Activated T-helper 2 cell treated with anti-CD3 and anti-CD28 coated beads, Interferon-gamma antibody, Interleukin-2, Interleukin-4, amounts not matched to agents 10 μg/mL and 5 μg/mL and 100 μg/mL, durations not matched to agents 14 hours and 24 hours and 36 hours (primary cell): Measurements from ENCODE around the gene FYB2. TPM values are rescaled to one million over a fixed set of nuclear protein-coding genes. Genes with fewer than 3 reads are reported as not detected.
"Not testable (repeated sequence)": the region's sequence is repeated elsewhere in the genome, so short reads cannot be mapped to it uniquely, and the experiment has no call there.

Experiments used
- DNase-seq: peaks from one replicate; pipeline ENCODE4 v3.0.0; 2021; ENCODE audit warnings: low spot score
- H3K27ac Mint-ChIP-seq: one replicate; pipeline ENCODE4 v1.8.0; 2021; ENCODE audit warnings: mixed read lengths
- H3K27me3 Mint-ChIP-seq: one replicate; pipeline ENCODE4 v1.8.0; 2021; ENCODE audit warnings: low read depth, mixed read lengths
- H3K36me3 Mint-ChIP-seq: one replicate; pipeline ENCODE4 v1.8.0; 2021; ENCODE audit warnings: low read depth, mixed read lengths
- H3K4me1 Mint-ChIP-seq: one replicate; pipeline ENCODE4 v1.8.0; 2021; ENCODE audit warnings: low read depth, mixed read lengths
- H3K4me3 Mint-ChIP-seq: one replicate; pipeline ENCODE4 v1.8.0; 2021; ENCODE audit warnings: low read depth, mild to moderate bottlenecking, moderate library complexity, mixed read lengths
- H3K9me3 Mint-ChIP-seq: one replicate; pipeline ENCODE4 v1.8.0; 2021; ENCODE audit warnings: mixed read lengths
- intact Hi-C: fragments of 100-400 bp; cut with micrococcal nuclease; formaldehyde crosslinking; loops from one replicate; pipeline ENCODE4 v1.15.1; 2023
- total RNA-seq: library from RNA; stranded (reverse); gene quantifications from 2 replicates; pipeline ENCODE4 v1.2.3, GENCODE V29; 2022

Gene FYB2
- total RNA-seq, 1 donor from 2014 or later = not detected

- Mint-ChIP-seq H3K27me3 (no peaks in the 10 kb centered on the region), H3K4me1 (no peaks in the 10 kb centered on the region), H3K4me3 (no peak overlapping the region), H3K36me3 (no peaks in the 10 kb centered on the region), H3K9me3 (no peaks in the 10 kb centered on the region), H3K27ac (no peak overlapping the region)
- no peak for DNase-seq
- intact Hi-C loops = no loop called here
Measured at GRCh38 chr1:56777972-56778371, 41.2 kb downstream of the FYB2 start.

GRCh38 chr1:56774732-56775131, 44.5 kb downstream of the FYB2 start:
- H3K4me1 Mint-ChIP-seq, H3K27ac Mint-ChIP-seq, H3K36me3 Mint-ChIP-seq, H3K4me3 Mint-ChIP-seq, H3K27me3 Mint-ChIP-seq, DNase-seq, intact Hi-C loops, H3K9me3 Mint-ChIP-seq: not testable (repeated sequence)

GRCh38 chr1:56774067-56774609, 45.1 kb downstream of the FYB2 start:
- no peaks in the 10 kb centered on the region for H3K36me3 Mint-ChIP-seq
- H3K27ac Mint-ChIP-seq = no peak overlapping the region
- intact Hi-C loops = no loop called here
- no peak overlapping the region for H3K4me3 Mint-ChIP-seq
- H3K27me3 Mint-ChIP-seq = no peaks in the 10 kb centered on the region
- no peak for DNase-seq
- no peaks in the 10 kb centered on the region for H3K4me1 Mint-ChIP-seq
- H3K9me3 Mint-ChIP-seq = no peaks in the 10 kb centered on the region

- intact Hi-C loops = no loop called here
- Mint-ChIP-seq H3K27me3 (no peaks in the 10 kb centered on the region), H3K27ac (no peak overlapping the region), H3K36me3 (no peaks in the 10 kb centered on the region), H3K4me3 (no peak overlapping the region), H3K9me3 (no peaks in the 10 kb centered on the region), H3K4me1 (no peaks in the 10 kb centered on the region)
- no peak for DNase-seq
Measured at GRCh38 chr1:56773341-56774066, 45.7 kb downstream of the FYB2 start.

DNA sequence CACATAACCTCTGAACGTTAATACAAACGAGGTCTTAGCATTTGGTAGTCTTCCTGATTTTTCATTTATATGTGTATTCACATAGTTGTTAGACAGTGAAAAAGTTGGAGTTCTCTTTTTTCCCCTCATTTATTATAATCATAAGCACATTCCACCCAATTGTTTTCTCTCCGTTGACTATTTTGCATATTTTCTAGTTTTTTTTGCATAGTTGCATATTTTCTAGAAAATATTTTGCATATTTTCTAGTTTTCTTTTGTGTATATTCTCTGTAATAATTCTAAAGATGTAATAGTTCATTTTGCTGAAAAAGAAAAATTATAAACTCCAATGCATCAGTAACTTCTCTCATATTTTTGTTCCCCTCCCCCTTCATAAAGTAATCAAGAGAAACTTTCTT, 47.5 kb downstream of the FYB2 start:
- DNase-seq = no peak

GRCh38 chr1:56758794-56759193, 60.4 kb downstream of the FYB2 start:
- intact Hi-C loops = no loop called here
- Mint-ChIP-seq H3K27ac (no peak overlapping the region), H3K4me3 (no peak overlapping the region)

More for the DNA sequence above, 47.5 kb downstream of the FYB2 start:
- H3K4me3 Mint-ChIP-seq = no peak overlapping the region
- H3K9me3 Mint-ChIP-seq = no peaks in the 10 kb centered on the region
- H3K36me3 Mint-ChIP-seq = no peaks in the 10 kb centered on the region
- no peaks in the 10 kb centered on the region for H3K27me3 Mint-ChIP-seq
- intact Hi-C loops = no loop called here
- no peak overlapping the region for H3K27ac Mint-ChIP-seq
- H3K4me1 Mint-ChIP-seq = no peaks in the 10 kb centered on the region

GRCh38 chr1:56758135-56758534, 61.1 kb downstream of the FYB2 start:
- Mint-ChIP-seq H3K27ac (no peak overlapping the region), H3K4me1 (no peaks in the 10 kb centered on the region), H3K36me3 (no peaks in the 10 kb centered on the region), H3K4me3 (no peak overlapping the region), H3K27me3 (no peaks in the 10 kb centered on the region), H3K9me3 (no peaks in the 10 kb centered on the region)
- no peak for DNase-seq
- intact Hi-C loops = no loop called here

More at GRCh38 chr1:56758794-56759193, 60.4 kb downstream of the FYB2 start:
- DNase-seq = no peak
- H3K27me3 Mint-ChIP-seq = no peaks in the 10 kb centered on the region
- H3K36me3 Mint-ChIP-seq = no peaks in the 10 kb centered on the region
- H3K4me1 Mint-ChIP-seq = no peaks in the 10 kb centered on the region
- H3K9me3 Mint-ChIP-seq = no peaks in the 10 kb centered on the region

- H3K9me3 Mint-ChIP-seq = no peaks in the 10 kb centered on the region
- no peak for DNase-seq
- no peak overlapping the region for H3K4me3 Mint-ChIP-seq
- intact Hi-C loops = no loop called here
- H3K27me3 Mint-ChIP-seq = no peaks in the 10 kb centered on the region
- no peak overlapping the region for H3K27ac Mint-ChIP-seq
- H3K36me3 Mint-ChIP-seq = no peaks in the 10 kb centered on the region
- no peaks in the 10 kb centered on the region for H3K4me1 Mint-ChIP-seq
Measured at GRCh38 chr1:56755911-56756310, 63.3 kb downstream of the FYB2 start.

DNA sequence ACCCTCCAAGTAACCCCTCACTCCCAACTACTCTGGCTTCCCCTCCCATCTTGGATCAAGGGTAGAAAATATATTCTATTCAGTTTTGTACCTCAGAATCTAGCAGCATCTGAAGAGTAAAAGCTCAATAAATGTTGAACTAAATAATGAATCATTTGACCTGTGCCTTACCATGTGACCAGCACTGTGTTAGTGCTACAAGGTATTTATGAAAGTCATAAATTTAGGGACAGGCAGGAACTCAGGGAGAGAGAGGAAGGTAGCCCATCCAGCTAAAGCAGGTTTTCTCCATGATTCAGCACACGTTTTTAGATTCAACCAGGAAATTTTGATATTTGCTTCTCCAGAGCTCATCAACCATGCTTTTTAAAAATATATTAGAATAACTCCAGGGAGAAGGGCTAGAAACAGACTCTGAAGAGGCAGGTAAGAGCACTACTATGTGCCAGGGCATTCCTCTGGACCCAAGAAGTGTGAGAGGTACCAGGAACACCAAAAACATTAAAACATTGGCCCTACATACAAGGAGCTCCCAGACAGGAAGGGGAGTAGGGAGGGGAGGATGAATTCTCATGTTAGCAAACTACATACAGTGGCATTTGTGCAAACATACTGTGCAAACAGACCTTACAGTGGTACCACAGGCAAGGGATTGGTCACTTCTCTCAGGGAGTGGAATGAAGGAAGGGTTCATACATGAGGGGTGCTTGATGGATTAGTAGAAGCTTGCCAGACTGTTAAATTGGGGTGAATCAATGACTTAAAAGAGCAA, 64.3 kb downstream of the FYB2 start:
- H3K9me3 Mint-ChIP-seq = no peaks in the 10 kb centered on the region
- no peak overlapping the region for H3K4me3 Mint-ChIP-seq

GRCh38 chr1:56745231-56745630, 74.0 kb downstream of the FYB2 start:
- no peak for DNase-seq
- no peaks in the 10 kb centered on the region for H3K4me1 Mint-ChIP-seq
- no peaks in the 10 kb centered on the region for H3K27me3 Mint-ChIP-seq

More for the DNA sequence above, 64.3 kb downstream of the FYB2 start:
- intact Hi-C loops = no loop called here
- Mint-ChIP-seq H3K36me3 (no peaks in the 10 kb centered on the region), H3K27me3 (no peaks in the 10 kb centered on the region), H3K4me1 (no peaks in the 10 kb centered on the region), H3K27ac (no peak overlapping the region)
- DNase-seq = no peak

DNA sequence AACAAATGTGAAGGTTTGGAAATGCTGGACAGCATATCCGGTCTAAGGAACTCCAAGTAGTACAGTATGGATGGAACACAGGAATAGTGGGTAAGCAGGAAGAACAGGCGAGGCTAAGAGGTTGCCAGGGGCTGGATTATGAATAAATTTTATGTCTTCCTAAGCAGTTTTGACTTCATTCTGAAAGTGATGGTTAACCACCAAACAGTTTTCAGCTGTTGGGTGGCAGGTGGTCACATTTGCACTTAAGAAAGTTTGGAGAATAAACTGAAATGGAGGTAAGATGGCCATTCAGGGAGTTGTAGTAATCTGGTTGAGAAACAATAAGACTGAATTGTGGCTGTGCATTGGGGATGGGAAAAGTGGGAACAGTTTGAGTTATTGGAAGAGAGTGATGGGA, 90.2 kb downstream of the FYB2 start:
- no peaks in the 10 kb centered on the region for H3K9me3 Mint-ChIP-seq
- no peaks in the 10 kb centered on the region for H3K4me1 Mint-ChIP-seq
- intact Hi-C loops = no loop called here
- no peaks in the 10 kb centered on the region for H3K27me3 Mint-ChIP-seq
- no peaks in the 10 kb centered on the region for H3K36me3 Mint-ChIP-seq
- H3K27ac Mint-ChIP-seq = no peak overlapping the region
- H3K4me3 Mint-ChIP-seq = no peak overlapping the region
- no peak for DNase-seq

More at GRCh38 chr1:56745231-56745630, 74.0 kb downstream of the FYB2 start:
- Mint-ChIP-seq H3K9me3 (no peaks in the 10 kb centered on the region), H3K36me3 (no peaks in the 10 kb centered on the region), H3K27ac (no peak overlapping the region), H3K4me3 (no peak overlapping the region)
- intact Hi-C loops = no loop called here

- Mint-ChIP-seq H3K9me3 (no peaks in the 10 kb centered on the region), H3K27me3 (no peaks in the 10 kb centered on the region), H3K4me3 (no peak overlapping the region), H3K4me1 (no peaks in the 10 kb centered on the region), H3K27ac (no peak overlapping the region), H3K36me3 (no peaks in the 10 kb centered on the region)
- intact Hi-C loops = no loop called here
- DNase-seq = no peak
Measured at GRCh38 chr1:56726706-56727105, 92.5 kb downstream of the FYB2 start.

GRCh38 chr1:56719171-56719570, 100.0 kb downstream of the FYB2 start:
- H3K27me3 Mint-ChIP-seq = peaks cover 2% of the 10 kb centered on the region
- H3K9me3 Mint-ChIP-seq = no peaks in the 10 kb centered on the region
- intact Hi-C loops = no loop called here
- H3K27ac Mint-ChIP-seq = no peak overlapping the region
- H3K4me1 Mint-ChIP-seq = no peaks in the 10 kb centered on the region
- DNase-seq = no peak
- no peaks in the 10 kb centered on the region for H3K36me3 Mint-ChIP-seq
- H3K4me3 Mint-ChIP-seq = no peak overlapping the region
